H9 (cell line): ENCODE results near the gene BLNK. TPM values are rescaled to one million over a fixed set of nuclear protein-coding genes. Genes with fewer than 3 reads are reported as not detected.

Experiments used
- DNase-seq: peaks from one replicate; pipeline ENCODE4 v3.0.0-alpha.2; 2017
- H2AFZ ChIP-seq: one replicate; pipeline ENCODE4 v1.6.1; 2013; ENCODE audit warnings: mild to moderate bottlenecking, low read length, control low read depth, moderate library complexity
- H2AK5ac ChIP-seq: 2 replicates; pipeline ENCODE4 v1.6.1; 2013; ENCODE audit warnings: low read length, control low read depth, mixed read lengths; ENCODE audit not compliant: insufficient read length
- H2BK120ac ChIP-seq: one replicate; pipeline ENCODE4 v1.6.1; 2013; ENCODE audit warnings: low read depth, mild to moderate bottlenecking, low read length, control low read depth, inconsistent platforms; ENCODE audit not compliant: poor library complexity, severe bottlenecking
- H2BK12ac ChIP-seq: 2 replicates; pipeline ENCODE4 v1.6.1; 2013; ENCODE audit warnings: low read length, control low read depth, mixed read lengths, low read depth; ENCODE audit not compliant: insufficient read length
- H2BK15ac ChIP-seq: 2 replicates; pipeline ENCODE4 v1.6.1; 2013; ENCODE audit warnings: low read depth, low read length, control low read depth
- H2BK20ac ChIP-seq: one replicate; pipeline ENCODE4 v1.6.1; 2013; ENCODE audit warnings: low read depth, mild to moderate bottlenecking, low read length, control low read depth, inconsistent platforms; ENCODE audit not compliant: poor library complexity, severe bottlenecking
- H2BK5ac ChIP-seq: 2 replicates; pipeline ENCODE4 v1.6.1; 2013; ENCODE audit warnings: low read length, control low read depth, mixed read lengths; ENCODE audit not compliant: insufficient read length
- H3K14ac ChIP-seq: 2 replicates; pipeline ENCODE4 v1.6.1; 2013; ENCODE audit warnings: low read length, control low read depth; ENCODE audit not compliant: insufficient read depth
- H3K18ac ChIP-seq: 2 replicates; pipeline ENCODE4 v1.6.1; 2013; ENCODE audit warnings: low read depth, mild to moderate bottlenecking, mixed read lengths, low read length, control low read depth; ENCODE audit not compliant: insufficient read length
- H3K23ac ChIP-seq: 2 replicates; pipeline ENCODE4 v1.6.1; 2013; ENCODE audit warnings: low read length, control low read depth, mixed read lengths, low read depth; ENCODE audit not compliant: insufficient read length
- H3K23me2 ChIP-seq: 2 replicates; pipeline ENCODE4 v1.6.1; 2013; ENCODE audit warnings: low read depth, mild to moderate bottlenecking, mixed read lengths, low read length, control low read depth; ENCODE audit not compliant: insufficient read length, poor library complexity, severe bottlenecking
- H3K27ac ChIP-seq: 2 replicates; pipeline ENCODE4 v1.5.1; 2013; ENCODE audit warnings: low read length, control low read depth, mixed read lengths, low read depth; ENCODE audit not compliant: insufficient read length
- H3K27me3 ChIP-seq: 2 replicates; pipeline ENCODE4 v1.6.1; 2013; ENCODE audit warnings: low read length, control low read depth, inconsistent platforms; ENCODE audit not compliant: insufficient read depth
- H3K4ac ChIP-seq: 2 replicates; pipeline ENCODE4 v1.6.1; 2013; ENCODE audit warnings: low read depth, mild to moderate bottlenecking, control low read depth, inconsistent platforms, low read length, moderate library complexity
- H3K4me1 ChIP-seq: 2 replicates; pipeline ENCODE4 v1.6.1; 2013; ENCODE audit warnings: low read length, control low read depth, inconsistent platforms; ENCODE audit not compliant: insufficient read depth
- H3K4me2 ChIP-seq: 2 replicates; pipeline ENCODE4 v1.6.1; 2013; ENCODE audit warnings: low read length, control low read depth, mixed read lengths; ENCODE audit not compliant: insufficient read length, insufficient read depth
- H3K56ac ChIP-seq: 2 replicates; pipeline ENCODE4 v1.6.1; 2013; ENCODE audit warnings: low read depth, mild to moderate bottlenecking, mixed read lengths, low read length, control low read depth; ENCODE audit not compliant: insufficient read length
- H3K79me1 ChIP-seq: 2 replicates; pipeline ENCODE4 v1.6.1; 2013; ENCODE audit warnings: low read depth, mild to moderate bottlenecking, moderate library complexity, low read length, control low read depth, inconsistent platforms; ENCODE audit not compliant: insufficient read depth, poor library complexity, severe bottlenecking
- H3K79me2 ChIP-seq: 2 replicates; pipeline ENCODE4 v1.6.1; 2013; ENCODE audit warnings: low read length, control low read depth, inconsistent platforms; ENCODE audit not compliant: insufficient read depth
- H3K9ac ChIP-seq: 2 replicates; pipeline ENCODE4 v1.6.1; 2013; ENCODE audit warnings: low read length, control low read depth, mixed read lengths; ENCODE audit not compliant: insufficient read length; ENCODE audit errors: extremely low read depth
- H3K9me3 ChIP-seq: one replicate; pipeline ENCODE4 v1.6.1; 2013; ENCODE audit warnings: low read depth, low read length, inconsistent platforms; ENCODE audit not compliant: control insufficient read depth
- H3T11ph ChIP-seq: one replicate; pipeline ENCODE4 v1.6.1; 2013; ENCODE audit warnings: mild to moderate bottlenecking, low read length, control low read depth, inconsistent platforms
- H4K20me1 ChIP-seq: one replicate; pipeline ENCODE4 v1.6.1; 2013; ENCODE audit not compliant: control insufficient read depth, insufficient read length, insufficient read depth
- H4K5ac ChIP-seq: 2 replicates; pipeline ENCODE4 v1.6.1; 2013; ENCODE audit warnings: low read depth, mild to moderate bottlenecking, mixed read lengths, low read length, control low read depth; ENCODE audit not compliant: insufficient read length
- H4K8ac ChIP-seq: replicated peaks from 2 replicates; pipeline ENCODE4 v1.6.1; 2013; ENCODE audit warnings: low read length, control low read depth, mixed read lengths, low read depth; ENCODE audit not compliant: insufficient read length
- H4K91ac ChIP-seq: 2 replicates; pipeline ENCODE4 v1.6.1; 2013; ENCODE audit warnings: low read depth, mild to moderate bottlenecking, moderate library complexity, mixed read lengths, low read length, control low read depth; ENCODE audit not compliant: insufficient read length
- H3K27ac Mint-ChIP-seq, 3 experiments: 2 replicates in 2 of 3; 3 replicates in 1 of 3; pipeline ENCODE4 v1.8.0; 2020 to 2021; ENCODE audit warnings: mixed read lengths in 3 of 3, mild to moderate bottlenecking in 1 of 3, moderate library complexity in 1 of 3
- H3K27me3 Mint-ChIP-seq: 2 replicates; pipeline ENCODE4 v1.8.0; 2021; ENCODE audit warnings: low read depth, mild to moderate bottlenecking, moderate library complexity, mixed read lengths
- H3K36me3 Mint-ChIP-seq, 3 experiments: 2 replicates in 2 of 3; 3 replicates in 1 of 3; pipeline ENCODE4 v1.8.0; 2020 to 2021; ENCODE audit warnings: low read depth in 3 of 3, mixed read lengths in 3 of 3; ENCODE audit not compliant: insufficient read depth in 1 of 3
- H3K4me1 Mint-ChIP-seq, 2 experiments: 2 replicates each; pipeline ENCODE4 v1.8.0; 2020; ENCODE audit warnings: mixed read lengths in 2 of 2
- H3K4me3 Mint-ChIP-seq, 2 experiments: 2 replicates in 1 of 2; 3 replicates in 1 of 2; pipeline ENCODE4 v1.8.0; 2020 to 2021; ENCODE audit warnings: mild to moderate bottlenecking in 2 of 2, mixed read lengths in 2 of 2, moderate library complexity in 1 of 2
- H3K9me3 Mint-ChIP-seq, 2 experiments: 2 replicates in 1 of 2; 3 replicates in 1 of 2; pipeline ENCODE4 v1.8.0; 2020; ENCODE audit warnings: mild to moderate bottlenecking in 2 of 2, mixed read lengths in 2 of 2, moderate library complexity in 1 of 2
- WGBS: extraction: QIAGEN DNeasy Blood & Tissue Kit; methylation state at CpG from one replicate; pipeline ENCODE4 v1.1.7; 2013; ENCODE audit warnings: missing lambda C conversion rate, low lambda C conversion rate, mixed read lengths; ENCODE audit not compliant: insufficient read length; ENCODE audit errors: extremely low coverage; 5-methylcytosine and 5-hydroxymethylcytosine counted together
- total RNA-seq: library from RNA; stranded (reverse); gene quantifications from 2 replicates; pipeline ENCODE4 v1.2.1, GENCODE V29; 2021
- TF ChIP-seq, protein P1 (sequence below): fragments of 200-600 bp; sonication (generic); conservative IDR thresholded peaks from 3 replicates; pipeline ENCODE4 v1.8.0; 2021; ENCODE audit warnings: antibody characterized with exemption, mild to moderate bottlenecking

The BLNK gene
- total RNA-seq, 1 experiment from 2014 or later = not detected

DNA sequence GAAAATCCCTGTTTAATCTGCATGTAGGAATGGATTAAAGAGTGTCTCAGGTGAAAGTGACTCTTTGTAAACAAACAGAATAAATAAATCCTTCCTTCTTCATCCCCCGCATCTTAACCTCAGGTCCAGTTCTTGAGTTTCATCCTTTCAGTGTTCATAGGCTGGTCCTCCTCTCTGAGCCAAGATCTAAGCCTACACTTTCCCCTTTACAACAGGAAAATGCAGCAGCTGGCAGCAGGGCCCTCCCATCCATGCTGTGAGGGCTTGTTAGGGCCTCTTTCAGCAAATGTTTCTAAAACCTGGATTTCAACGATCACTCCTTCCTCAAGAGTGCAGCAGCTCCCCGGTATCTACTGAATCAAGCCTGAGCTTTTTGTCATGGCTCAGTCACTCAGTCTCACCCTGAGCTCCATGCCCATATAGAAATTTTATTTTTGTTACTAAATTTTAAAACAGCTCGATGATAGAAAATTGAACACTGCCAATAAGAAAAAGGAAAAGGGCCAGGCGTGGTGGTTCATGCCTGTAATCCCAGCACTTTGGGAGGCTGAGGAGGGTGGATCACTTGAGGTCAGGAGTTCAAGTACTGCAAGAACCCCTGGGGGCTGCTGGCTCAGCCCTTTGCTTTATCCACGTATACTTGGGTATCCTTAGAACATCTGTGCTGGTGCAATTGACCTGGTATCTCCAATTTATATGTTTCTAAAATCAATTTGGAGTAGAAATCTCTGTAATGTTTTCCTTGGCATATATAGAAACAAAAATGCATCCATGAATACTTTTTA is 15.6 kb downstream of the BLNK start:
- Histone ChIP-seq H2BK120ac (no peak overlapping the region), H4K91ac (no peak overlapping the region), H3K4me1 (no peaks in the 10 kb centered on the region; the same call in 1 of the 2 replicates), H3K4ac (no peak overlapping the region), H2BK15ac (no peak overlapping the region), H3K27ac (no peak overlapping the region), H3K23me2 (no peaks in the 10 kb centered on the region), H3K79me2 (no peaks in the 10 kb centered on the region), H3K4me2 (no peak overlapping the region), H3T11ph (no peak overlapping the region), H2BK20ac (no peak overlapping the region), H2BK5ac (no peak overlapping the region), H4K8ac (no peak overlapping the region), H4K5ac (no peak overlapping the region), H2AFZ (no peak overlapping the region), H4K20me1 (no peaks in the 10 kb centered on the region), H2BK12ac (no peak overlapping the region), H3K18ac (no peak overlapping the region), H3K9me3 (no peaks in the 10 kb centered on the region), H3K14ac (no peak overlapping the region; the same call in 1 of the 2 replicates), H3K56ac (no peak overlapping the region), H3K79me1 (no peaks in the 10 kb centered on the region), H3K23ac (no peak overlapping the region), H3K27me3 (no peaks in the 10 kb centered on the region), H2AK5ac (no peak overlapping the region), H3K9ac (no peak overlapping the region)
- Mint-ChIP-seq H3K4me3 (no peak overlapping the region), H3K9me3 (no peaks in the 10 kb centered on the region; a peak in 1 of 5 replicates), H3K4me1 (peaks cover 14 to 16% of the 10 kb centered on the region in 2 experiments), H3K36me3 (no peaks in the 10 kb centered on the region), H3K27ac (peak overlapping the region in 1 of 3 experiments; percentile 16; a peak in 2 of 7 replicates), H3K27me3 (no peaks in the 10 kb centered on the region)
- TF ChIP-seq, protein P1, sequence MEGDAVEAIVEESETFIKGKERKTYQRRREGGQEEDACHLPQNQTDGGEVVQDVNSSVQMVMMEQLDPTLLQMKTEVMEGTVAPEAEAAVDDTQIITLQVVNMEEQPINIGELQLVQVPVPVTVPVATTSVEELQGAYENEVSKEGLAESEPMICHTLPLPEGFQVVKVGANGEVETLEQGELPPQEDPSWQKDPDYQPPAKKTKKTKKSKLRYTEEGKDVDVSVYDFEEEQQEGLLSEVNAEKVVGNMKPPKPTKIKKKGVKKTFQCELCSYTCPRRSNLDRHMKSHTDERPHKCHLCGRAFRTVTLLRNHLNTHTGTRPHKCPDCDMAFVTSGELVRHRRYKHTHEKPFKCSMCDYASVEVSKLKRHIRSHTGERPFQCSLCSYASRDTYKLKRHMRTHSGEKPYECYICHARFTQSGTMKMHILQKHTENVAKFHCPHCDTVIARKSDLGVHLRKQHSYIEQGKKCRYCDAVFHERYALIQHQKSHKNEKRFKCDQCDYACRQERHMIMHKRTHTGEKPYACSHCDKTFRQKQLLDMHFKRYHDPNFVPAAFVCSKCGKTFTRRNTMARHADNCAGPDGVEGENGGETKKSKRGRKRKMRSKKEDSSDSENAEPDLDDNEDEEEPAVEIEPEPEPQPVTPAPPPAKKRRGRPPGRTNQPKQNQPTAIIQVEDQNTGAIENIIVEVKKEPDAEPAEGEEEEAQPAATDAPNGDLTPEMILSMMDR = no peak
- no CpG with 5 or more reads among the region's 6 CpGs for WGBS
- no peak for DNase-seq
